Psoas muscle (tissue), 8 donors: ENCODE measurements around the gene HECW1. TPM values are rescaled to one million over a fixed set of nuclear protein-coding genes. Genes with fewer than 3 reads are reported as not detected.
"Not testable (repeated sequence)": the region's sequence is repeated elsewhere in the genome, so short reads cannot be mapped to it uniquely, and the experiment has no call there.

Source experiments
- ATAC-seq, 4 donors: fragments of 200-7000 bp; cut with Tn5 transposase; one replicate each; pipeline ENCODE4 v1.9.1; 2020; ENCODE audit warnings: moderate library complexity in 3 of 4, mild to moderate bottlenecking in 2 of 4
- DNase-seq, 2 donors: peaks; one replicate each; pipeline ENCODE4 v3.0.0-alpha.2; 2020
- H3K27ac ChIP-seq: fragments of 200-600 bp; one replicate; pipeline ENCODE4 v1.8.0; 2022
- H3K27me3 ChIP-seq, 3 donors: fragments of 200-600 bp in 1 of 3; one replicate each; pipeline versions ENCODE4 v1.6.1 to v1.8.0; 2013 to 2022; ENCODE audit warnings: low read length in 2 of 3, mild to moderate bottlenecking in 2 of 3, moderate library complexity in 1 of 3; ENCODE audit not compliant: insufficient read depth in 3 of 3
- H3K36me3 ChIP-seq, 2 donors: fragments of 200-600 bp in 1 of 2; one replicate each; pipeline versions ENCODE4 v1.6.1 to v1.8.0; 2013 to 2022; ENCODE audit warnings: low read depth in 1 of 2, mild to moderate bottlenecking in 1 of 2, moderate library complexity in 1 of 2; ENCODE audit not compliant: insufficient read depth in 1 of 2
- H3K4me1 ChIP-seq: fragments of 200-600 bp; one replicate; pipeline ENCODE4 v1.8.0; 2022
- H3K4me3 ChIP-seq: fragments of 200-600 bp; one replicate; pipeline ENCODE4 v1.8.0; 2022; ENCODE audit warnings: mild to moderate bottlenecking
- H3K9me3 ChIP-seq: fragments of 200-600 bp; one replicate; pipeline ENCODE4 v1.8.0; 2022
- WGBS, 3 donors: extraction: QIAGEN DNeasy Blood & Tissue Kit; methylation state at CpG; one replicate each; pipeline versions ENCODE4 v1.1.6 to v1.1.7; 2013; 5-methylcytosine and 5-hydroxymethylcytosine counted together
- intact Hi-C, 2 donors: fragments of 100-400 bp; cut with DNase I; formaldehyde crosslinking; loops; one replicate each; pipeline versions ENCODE4 v1.11.0 to v1.14.2; 2022
- polyA plus RNA-seq, 3 donors: library from polyadenylated mRNA; stranded (reverse); fragments of 200-250 nt; gene quantifications; one replicate each; pipeline ENCODE4 v1.2.3, GENCODE V29; 2013
- total RNA-seq, 4 donors: library from RNA; stranded (reverse); fragmentation: NEBNext Ultra II Directional in 2 of 4; extraction: Animal tissue kit (Norgen Biotek cat#: 25700) in 2 of 4; gene quantifications; one replicate each; pipeline versions ENCODE4 v1.2.1 to v1.2.4, GENCODE V29; 2021 to 2023
- TF ChIP-seq, protein P1 (sequence below): fragments of 200-600 bp; IDR thresholded peaks from one replicate; pipeline ENCODE4 v1.8.0; 2022; ENCODE audit warnings: antibody characterized with exemption
- donor health status: healthy with polysubstance abuse.
- donor health status: DM: no; HTN: no; CAD: no; lungs with moderate emphysema.
- donor health status: Bipolar disorder and iron deficiency.
- donor health status: healthy.
- donor health status: DM: yes; HTN: yes; CAD: no.
- donor health status: DM: no; HTN: no; CAD: no.
- donor health status: DM: no; HTN: no; CAD: no.
- donor health status: DM: yes; HTN: yes; CAD: no.

The HECW1 gene
- total and polyA plus RNA-seq, 7 donors = 0.07 to 2.8 (median 1.0) TPM

- Histone ChIP-seq H3K9me3 (no peaks in the 10 kb centered on the region), H3K27me3 (no peaks in the 10 kb centered on the region), H3K36me3 (no peaks in the 10 kb centered on the region), H3K27ac (no peak overlapping the region), H3K4me1 (no peaks in the 10 kb centered on the region), H3K4me3 (no peak overlapping the region)
- TF ChIP-seq, protein P1, sequence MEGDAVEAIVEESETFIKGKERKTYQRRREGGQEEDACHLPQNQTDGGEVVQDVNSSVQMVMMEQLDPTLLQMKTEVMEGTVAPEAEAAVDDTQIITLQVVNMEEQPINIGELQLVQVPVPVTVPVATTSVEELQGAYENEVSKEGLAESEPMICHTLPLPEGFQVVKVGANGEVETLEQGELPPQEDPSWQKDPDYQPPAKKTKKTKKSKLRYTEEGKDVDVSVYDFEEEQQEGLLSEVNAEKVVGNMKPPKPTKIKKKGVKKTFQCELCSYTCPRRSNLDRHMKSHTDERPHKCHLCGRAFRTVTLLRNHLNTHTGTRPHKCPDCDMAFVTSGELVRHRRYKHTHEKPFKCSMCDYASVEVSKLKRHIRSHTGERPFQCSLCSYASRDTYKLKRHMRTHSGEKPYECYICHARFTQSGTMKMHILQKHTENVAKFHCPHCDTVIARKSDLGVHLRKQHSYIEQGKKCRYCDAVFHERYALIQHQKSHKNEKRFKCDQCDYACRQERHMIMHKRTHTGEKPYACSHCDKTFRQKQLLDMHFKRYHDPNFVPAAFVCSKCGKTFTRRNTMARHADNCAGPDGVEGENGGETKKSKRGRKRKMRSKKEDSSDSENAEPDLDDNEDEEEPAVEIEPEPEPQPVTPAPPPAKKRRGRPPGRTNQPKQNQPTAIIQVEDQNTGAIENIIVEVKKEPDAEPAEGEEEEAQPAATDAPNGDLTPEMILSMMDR = no peak
- intact Hi-C loops = no loop called here
- DNase-seq = no peak
- 83 to 89% (median 87%) methylated on average over 6 of the region's 6 CpGs for WGBS, 3 donors
- no peak for ATAC-seq
These were observed 372.4 kb downstream of the HECW1 start for GRCh38 chr7:43484678-43485395.

GRCh38 chr7:43485580-43485979, 373.1 kb downstream of the HECW1 start:
- H3K9me3 ChIP-seq = no peaks in the 10 kb centered on the region
- H3K27me3 ChIP-seq = no peaks in the 10 kb centered on the region
- no peak overlapping the region for H3K27ac ChIP-seq
- DNase-seq = no peak
- TF ChIP-seq, protein P1 = no peak
- intact Hi-C loops = no loop called here
- ATAC-seq = no peak
- WGBS, 3 donors = 95 to 98% (median 95%) methylated on average over 2 of the region's 2 CpGs
- H3K4me3 ChIP-seq = no peak overlapping the region
- no peaks in the 10 kb centered on the region for H3K4me1 ChIP-seq
- H3K36me3 ChIP-seq = no peaks in the 10 kb centered on the region

- H3K9me3 ChIP-seq, H3K4me1 ChIP-seq, ATAC-seq, intact Hi-C loops, H3K27me3 ChIP-seq, H3K36me3 ChIP-seq, DNase-seq, H3K4me3 ChIP-seq, H3K27ac ChIP-seq: not testable (repeated sequence)
- 96 to 99% (median 99%) methylated on average over 5 of the region's 5 CpGs for WGBS, 3 donors
These were observed 373.6 kb downstream of the HECW1 start for GRCh38 chr7:43486008-43486407.

GRCh38 chr7:43486634-43487033, 374.2 kb downstream of the HECW1 start:
- ATAC-seq (no peak), DNase-seq (no peak)
- intact Hi-C loops = no loop called here
- H3K4me1 ChIP-seq = no peaks in the 10 kb centered on the region
- WGBS, 3 donors = 94 to 96% (median 95%) methylated on average over 3 of the region's 3 CpGs
- H3K36me3 ChIP-seq = no peaks in the 10 kb centered on the region
- no peaks in the 10 kb centered on the region for H3K27me3 ChIP-seq
- H3K27ac ChIP-seq = no peak overlapping the region
- H3K4me3 ChIP-seq = no peak overlapping the region
- H3K9me3 ChIP-seq = no peaks in the 10 kb centered on the region
- TF ChIP-seq, protein P1 = no peak

GRCh38 chr7:43487731-43488073, 375.3 kb downstream of the HECW1 start:
- intact Hi-C loops = no loop called here
- no peak overlapping the region for H3K4me3 ChIP-seq
- no peaks in the 10 kb centered on the region for H3K9me3 ChIP-seq
- no peaks in the 10 kb centered on the region for H3K4me1 ChIP-seq
- no peaks in the 10 kb centered on the region for H3K27me3 ChIP-seq
- ATAC-seq (no peak), DNase-seq (no peak)
- TF ChIP-seq, protein P1 = no peak
- no peak overlapping the region for H3K27ac ChIP-seq
- no peaks in the 10 kb centered on the region for H3K36me3 ChIP-seq
